HepG2 (cell line): ENCODE results near the gene ENTPD2. TPM values are rescaled to one million over a fixed set of nuclear protein-coding genes. Genes with fewer than 3 reads are reported as not detected.
A peak's percentile ranks its signal among the peaks of the same experiment; 100 is the strongest.

Source experiments
- ADNP ChIP-seq: sonication (generic); formaldehyde crosslinking; IDR thresholded peaks from 2 replicates; pipeline ENCODE4 v1.4.0; 2020; ENCODE audit warnings: missing genetic modification reagents
- ATF7-NPFF ChIP-seq: sonication (generic); formaldehyde crosslinking; IDR thresholded peaks from 2 replicates; pipeline ENCODE4 v1.8.1; 2023; ENCODE audit warnings: mild to moderate bottlenecking, low read depth, missing genetic modification reagents, moderate library complexity
- CC2D1A ChIP-seq: sonication (generic); formaldehyde crosslinking; IDR thresholded peaks from 2 replicates; pipeline ENCODE4 v1.8.1; 2023; ENCODE audit warnings: mild to moderate bottlenecking, missing genetic modification reagents
- EZH2 ChIP-seq: conservative IDR thresholded peaks from 2 replicates; pipeline ENCODE4 v1.6.1; 2012; ENCODE audit warnings: mild to moderate bottlenecking, low read depth, low read length, moderate library complexity
- HNRNPL ChIP-seq: fragments of 200-400 bp; formaldehyde crosslinking; IDR thresholded peaks from 2 replicates; pipeline ENCODE4 v1.6.1; 2017; ENCODE audit warnings: mild to moderate bottlenecking, low read depth, low read length
- KAT2B ChIP-seq: fragments of 150-350 bp; IDR thresholded peaks from 2 replicates; pipeline ENCODE4 v1.6.1; 2014; ENCODE audit warnings: low read depth, low read length, borderline replicate concordance
- MAF1 ChIP-seq: sonication (generic); formaldehyde crosslinking; IDR thresholded peaks from 2 replicates; pipeline ENCODE4 v1.5.0; 2020; ENCODE audit warnings: missing genetic modification reagents, borderline replicate concordance
- MZF1 ChIP-seq: sonication (generic); formaldehyde crosslinking; IDR thresholded peaks from 2 replicates; pipeline ENCODE4 v1.8.1; 2023; ENCODE audit warnings: mild to moderate bottlenecking, missing genetic modification reagents, borderline replicate concordance
- PHF5A ChIP-seq: IDR thresholded peaks from one replicate; pipeline ENCODE4 v1.6.1; 2018; ENCODE audit warnings: low read depth, missing genetic modification reagents; ENCODE audit not compliant: unreplicated experiment
- RBAK ChIP-seq: sonication (generic); formaldehyde crosslinking; IDR thresholded peaks from 2 replicates; pipeline ENCODE4 v1.5.1; 2020; ENCODE audit warnings: mild to moderate bottlenecking, missing genetic modification reagents
- RCOR2 ChIP-seq: IDR thresholded peaks from 2 replicates; pipeline ENCODE4 v1.6.1; 2016; ENCODE audit warnings: missing biosample characterization, missing genetic modification reagents
- SMAD9 ChIP-seq: sonication (generic); formaldehyde crosslinking; IDR thresholded peaks from 2 replicates; pipeline ENCODE4 v1.5.1; 2020; ENCODE audit warnings: mild to moderate bottlenecking, missing genetic modification reagents
- ZFP41 ChIP-seq: sonication (generic); formaldehyde crosslinking; IDR thresholded peaks from 2 replicates; pipeline ENCODE4 v1.4.0; 2020; ENCODE audit warnings: mild to moderate bottlenecking, missing genetic modification reagents, borderline replicate concordance
- ZNF160 ChIP-seq: sonication (generic); formaldehyde crosslinking; IDR thresholded peaks from 2 replicates; pipeline ENCODE4 v1.8.0; 2022; ENCODE audit warnings: mild to moderate bottlenecking, inconsistent platforms, missing genetic modification reagents
- ZNF275 ChIP-seq: sonication (generic); formaldehyde crosslinking; IDR thresholded peaks from 2 replicates; pipeline ENCODE4 v1.8.0; 2022; ENCODE audit warnings: missing genetic modification reagents, mild to moderate bottlenecking, inconsistent platforms, borderline replicate concordance
- ZNF292 ChIP-seq: sonication (generic); formaldehyde crosslinking; IDR thresholded peaks from 2 replicates; pipeline ENCODE4 v1.8.1; 2022; ENCODE audit warnings: mild to moderate bottlenecking, low read depth, missing genetic modification reagents, borderline replicate concordance
- ZNF703 ChIP-seq: sonication (generic); formaldehyde crosslinking; IDR thresholded peaks from 2 replicates; pipeline ENCODE4 v1.5.1; 2020; ENCODE audit warnings: missing genetic modification reagents, mild to moderate bottlenecking, moderate library complexity, borderline replicate concordance
- polyA plus RNA-seq, 8 experiments: library from polyadenylated mRNA; depleted of rRNA in 3 of 8; stranded (reverse) in 7 of 8; unstranded in 1 of 8; fragments of >200 nt; fragmentation: Illumina TruSeq in 4 of 8; extraction: Trizol in 4 of 8; gene quantifications; 2 replicates each; pipeline versions ENCODE4 v1.2.1 to v1.2.3, GENCODE V29; 2011 to 2016; ENCODE audit warnings: low read depth in 4 of 8, missing spikeins in 1 of 8, mixed read lengths in 1 of 8; ENCODE audit not compliant: insufficient read depth in 1 of 8
- total RNA-seq, 5 experiments: library from RNA; depleted of rRNA; stranded (reverse); fragments of >200 nt; fragmentation: Illumina TruSeq; extraction: Trizol; gene quantifications; 2 replicates each; pipeline ENCODE4 v1.2.3, GENCODE V29; 2016; ENCODE audit warnings: low read depth in 1 of 5
- TF ChIP-seq, protein P1 (sequence below): sonication (generic); formaldehyde crosslinking; IDR thresholded peaks from 2 replicates; pipeline ENCODE4 v1.5.0; 2020; ENCODE audit warnings: missing genetic modification reagents, mild to moderate bottlenecking, borderline replicate concordance
- TF ChIP-seq, protein P2 (sequence below): sonication (generic); formaldehyde crosslinking; conservative IDR thresholded peaks from 2 replicates; pipeline ENCODE4 v1.8.0; 2022; ENCODE audit warnings: missing genetic modification reagents
- TF ChIP-seq, protein P3 (sequence below): sonication (generic); formaldehyde crosslinking; IDR thresholded peaks from 2 replicates; pipeline ENCODE4 v1.5.1; 2020; ENCODE audit warnings: mild to moderate bottlenecking, moderate library complexity, missing genetic modification reagents

ENTPD2 gene
- total and polyA plus RNA-seq, 2 of the 13 experiments (the other 11 are each of a cell fraction or from before 2014, with no cell fraction given) = 0.95 to 3.2 TPM

DNA sequence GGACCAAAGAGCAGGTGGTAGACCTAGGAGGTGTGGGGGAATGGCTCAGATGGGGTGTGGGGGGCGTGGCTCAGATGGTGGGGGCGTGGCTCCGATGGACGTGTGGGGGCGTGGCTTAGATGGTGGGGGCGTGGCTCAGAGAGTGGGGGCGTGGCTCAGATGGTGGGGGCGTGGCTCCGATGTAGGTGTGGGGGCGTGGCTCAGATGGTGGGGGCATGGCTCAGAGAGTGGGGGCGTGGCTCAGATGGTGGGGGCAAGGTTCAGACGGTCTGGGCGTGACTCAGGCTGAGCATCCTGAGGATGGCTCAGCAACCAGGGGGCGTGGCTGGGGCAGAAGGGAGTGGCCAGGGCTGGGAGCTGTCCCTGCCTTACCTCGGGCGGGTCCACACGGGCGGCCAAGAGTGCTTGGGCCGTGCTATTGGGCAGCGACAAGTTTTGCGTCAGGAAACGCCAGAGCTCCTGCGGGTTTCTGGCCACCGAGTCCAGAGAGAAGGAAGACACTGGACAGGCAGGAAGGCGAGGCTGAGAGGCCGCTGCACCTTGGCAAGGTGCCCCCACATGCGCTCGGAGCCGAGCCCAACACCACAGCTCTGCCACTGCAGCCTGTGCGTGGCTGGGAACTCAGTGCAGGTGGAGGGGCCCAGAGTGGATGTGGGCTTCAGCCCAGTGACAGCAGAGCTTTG lies 31.7 kb downstream of the ENTPD2 start (continued):
- TF ChIP-seq, protein P1, sequence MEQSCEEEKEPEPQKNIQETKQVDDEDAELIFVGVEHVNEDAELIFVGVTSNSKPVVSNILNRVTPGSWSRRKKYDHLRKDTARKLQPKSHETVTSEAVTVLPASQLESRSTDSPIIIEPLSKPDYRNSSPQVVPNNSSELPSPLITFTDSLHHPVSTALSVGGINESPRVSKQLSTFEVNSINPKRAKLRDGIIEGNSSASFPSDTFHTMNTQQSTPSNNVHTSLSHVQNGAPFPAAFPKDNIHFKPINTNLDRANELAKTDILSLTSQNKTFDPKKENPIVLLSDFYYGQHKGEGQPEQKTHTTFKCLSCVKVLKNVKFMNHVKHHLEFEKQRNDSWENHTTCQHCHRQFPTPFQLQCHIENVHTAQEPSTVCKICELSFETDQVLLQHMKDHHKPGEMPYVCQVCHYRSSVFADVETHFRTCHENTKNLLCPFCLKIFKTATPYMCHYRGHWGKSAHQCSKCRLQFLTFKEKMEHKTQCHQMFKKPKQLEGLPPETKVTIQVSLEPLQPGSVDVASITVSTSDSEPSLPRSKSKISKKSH = no peak
- TF ChIP-seq ZNF160 (CRISPR knock-in tag) (no peak), CC2D1A (CRISPR knock-in tag) (no peak), PHF5A (CRISPR knock-in tag) (no peak), HNRNPL (0 out of 2 replicates have a peak, but pooled peaks have one; percentile 71), RCOR2 (no peak), SMAD9 (CRISPR knock-in tag) (no peak), ZNF275 (no peak), KAT2B (no peak), ZNF703 (no peak), MZF1 (0 out of 2 replicates have a peak, but pooled peaks have one; percentile 38), ZFP41 (CRISPR knock-in tag) (no peak), MAF1 (CRISPR knock-in tag) (no peak), ZNF292 (CRISPR knock-in tag) (no peak), RBAK (no peak), ATF7-NPFF (no peak), ADNP (CRISPR knock-in tag) (no peak), EZH2 (no peak)
- TF ChIP-seq, protein P2, sequence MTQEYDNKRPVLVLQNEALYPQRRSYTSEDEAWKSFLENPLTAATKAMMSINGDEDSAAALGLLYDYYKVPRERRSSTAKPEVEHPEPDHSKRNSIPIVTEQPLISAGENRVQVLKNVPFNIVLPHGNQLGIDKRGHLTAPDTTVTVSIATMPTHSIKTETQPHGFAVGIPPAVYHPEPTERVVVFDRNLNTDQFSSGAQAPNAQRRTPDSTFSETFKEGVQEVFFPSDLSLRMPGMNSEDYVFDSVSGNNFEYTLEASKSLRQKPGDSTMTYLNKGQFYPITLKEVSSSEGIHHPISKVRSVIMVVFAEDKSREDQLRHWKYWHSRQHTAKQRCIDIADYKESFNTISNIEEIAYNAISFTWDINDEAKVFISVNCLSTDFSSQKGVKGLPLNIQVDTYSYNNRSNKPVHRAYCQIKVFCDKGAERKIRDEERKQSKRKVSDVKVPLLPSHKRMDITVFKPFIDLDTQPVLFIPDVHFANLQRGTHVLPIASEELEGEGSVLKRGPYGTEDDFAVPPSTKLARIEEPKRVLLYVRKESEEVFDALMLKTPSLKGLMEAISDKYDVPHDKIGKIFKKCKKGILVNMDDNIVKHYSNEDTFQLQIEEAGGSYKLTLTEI (CRISPR knock-in tag) = no peak
- TF ChIP-seq, protein P3, sequence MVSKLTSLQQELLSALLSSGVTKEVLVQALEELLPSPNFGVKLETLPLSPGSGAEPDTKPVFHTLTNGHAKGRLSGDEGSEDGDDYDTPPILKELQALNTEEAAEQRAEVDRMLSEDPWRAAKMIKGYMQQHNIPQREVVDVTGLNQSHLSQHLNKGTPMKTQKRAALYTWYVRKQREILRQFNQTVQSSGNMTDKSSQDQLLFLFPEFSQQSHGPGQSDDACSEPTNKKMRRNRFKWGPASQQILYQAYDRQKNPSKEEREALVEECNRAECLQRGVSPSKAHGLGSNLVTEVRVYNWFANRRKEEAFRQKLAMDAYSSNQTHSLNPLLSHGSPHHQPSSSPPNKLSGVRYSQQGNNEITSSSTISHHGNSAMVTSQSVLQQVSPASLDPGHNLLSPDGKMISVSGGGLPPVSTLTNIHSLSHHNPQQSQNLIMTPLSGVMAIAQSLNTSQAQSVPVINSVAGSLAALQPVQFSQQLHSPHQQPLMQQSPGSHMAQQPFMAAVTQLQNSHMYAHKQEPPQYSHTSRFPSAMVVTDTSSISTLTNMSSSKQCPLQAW (CRISPR knock-in tag) = 0 out of 2 replicates have a peak, but pooled peaks have one; percentile 34
